ENCODE measurements around the gene ENTPD1. TPM values are rescaled to one million over a fixed set of nuclear protein-coding genes. Genes with fewer than 3 reads are reported as not detected.
A peak's percentile ranks its signal among the peaks of the same experiment; 100 is the strongest.

ENTPD1 gene
- total RNA-seq, 4 donors from 2014 or later, result 27.3 to 33.4 (median 31.4) TPM

GRCh38 chr10:95820363-95820762, 64.4 kb downstream of the ENTPD1 start:
- Histone ChIP-seq H3K27me3 (no peaks in the 10 kb centered on the region), H3K4me3 (no peak overlapping the region), H3K9me3 (no peaks in the 10 kb centered on the region), H3K36me3 (no peaks in the 10 kb centered on the region), H3K4me1 (peaks cover 17 to 30% (median 26%) of the 10 kb centered on the region in 4 donors), H3K27ac (replicated peaks in 1 of 4) (no peak overlapping the region)
- 78% methylated on average over 3 of the region's 3 CpGs for WGBS
- intact Hi-C loops (cut with DNase I), result no loop called here
- DNase-seq (ENCODE audit: extremely low spot score), result no peak
- TF ChIP-seq, protein P1, sequence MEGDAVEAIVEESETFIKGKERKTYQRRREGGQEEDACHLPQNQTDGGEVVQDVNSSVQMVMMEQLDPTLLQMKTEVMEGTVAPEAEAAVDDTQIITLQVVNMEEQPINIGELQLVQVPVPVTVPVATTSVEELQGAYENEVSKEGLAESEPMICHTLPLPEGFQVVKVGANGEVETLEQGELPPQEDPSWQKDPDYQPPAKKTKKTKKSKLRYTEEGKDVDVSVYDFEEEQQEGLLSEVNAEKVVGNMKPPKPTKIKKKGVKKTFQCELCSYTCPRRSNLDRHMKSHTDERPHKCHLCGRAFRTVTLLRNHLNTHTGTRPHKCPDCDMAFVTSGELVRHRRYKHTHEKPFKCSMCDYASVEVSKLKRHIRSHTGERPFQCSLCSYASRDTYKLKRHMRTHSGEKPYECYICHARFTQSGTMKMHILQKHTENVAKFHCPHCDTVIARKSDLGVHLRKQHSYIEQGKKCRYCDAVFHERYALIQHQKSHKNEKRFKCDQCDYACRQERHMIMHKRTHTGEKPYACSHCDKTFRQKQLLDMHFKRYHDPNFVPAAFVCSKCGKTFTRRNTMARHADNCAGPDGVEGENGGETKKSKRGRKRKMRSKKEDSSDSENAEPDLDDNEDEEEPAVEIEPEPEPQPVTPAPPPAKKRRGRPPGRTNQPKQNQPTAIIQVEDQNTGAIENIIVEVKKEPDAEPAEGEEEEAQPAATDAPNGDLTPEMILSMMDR (IDR thresholded peaks at IDR 0.05), result no peak
- TF ChIP-seq POLR2A (IDR thresholded peaks at IDR 0.05; ENCODE audit: low read depth) (no peak), EP300 (IDR thresholded peaks at IDR 0.05) (no peak), POLR2AphosphoS5 (IDR thresholded peaks at IDR 0.05) (no peak)

DNA sequence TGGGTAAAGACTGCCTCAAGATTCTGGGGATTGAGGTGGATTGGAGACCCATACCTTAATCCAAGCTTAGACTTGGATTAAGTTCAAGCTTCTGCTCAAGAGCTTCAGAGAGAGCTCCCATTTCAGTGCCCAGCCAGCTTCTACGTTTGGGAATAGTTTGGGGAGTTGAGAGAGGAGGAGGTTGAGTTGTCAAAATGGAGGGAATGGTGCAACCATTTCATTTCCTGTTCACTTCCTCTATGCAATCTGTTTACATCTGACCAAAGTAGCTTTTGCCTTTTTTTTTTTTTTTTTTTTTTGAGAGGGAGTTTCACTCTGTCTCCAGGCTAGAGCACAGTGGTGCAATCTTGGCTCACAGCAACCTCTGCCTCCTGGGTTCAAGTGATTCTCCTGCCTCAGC, 65.8 kb downstream of the ENTPD1 start:
- Histone ChIP-seq H3K36me3 (peaks cover 0 to 5% (median 0%) of the 10 kb centered on the region in 4 donors), H3K27me3 (no peaks in the 10 kb centered on the region), H3K27ac (replicated peaks in 1 of 4) (no peak overlapping the region), H3K4me1 (peaks cover 17 to 30% (median 23%) of the 10 kb centered on the region in 4 donors), H3K4me3 (no peak overlapping the region), H3K9me3 (no peaks in the 10 kb centered on the region)
- 62% methylated on average over 1 of the region's 1 CpG for WGBS
- intact Hi-C loops (cut with DNase I), result no loop called here
- no peak for TF ChIP-seq POLR2A (IDR thresholded peaks at IDR 0.05; ENCODE audit: low read depth)
- TF ChIP-seq, protein P1 (IDR thresholded peaks at IDR 0.05), result no peak
- no peak for TF ChIP-seq EP300 (IDR thresholded peaks at IDR 0.05)
- TF ChIP-seq POLR2AphosphoS5 (IDR thresholded peaks at IDR 0.05), result no peak
- DNase-seq (ENCODE audit: extremely low spot score), result no peak

DNA sequence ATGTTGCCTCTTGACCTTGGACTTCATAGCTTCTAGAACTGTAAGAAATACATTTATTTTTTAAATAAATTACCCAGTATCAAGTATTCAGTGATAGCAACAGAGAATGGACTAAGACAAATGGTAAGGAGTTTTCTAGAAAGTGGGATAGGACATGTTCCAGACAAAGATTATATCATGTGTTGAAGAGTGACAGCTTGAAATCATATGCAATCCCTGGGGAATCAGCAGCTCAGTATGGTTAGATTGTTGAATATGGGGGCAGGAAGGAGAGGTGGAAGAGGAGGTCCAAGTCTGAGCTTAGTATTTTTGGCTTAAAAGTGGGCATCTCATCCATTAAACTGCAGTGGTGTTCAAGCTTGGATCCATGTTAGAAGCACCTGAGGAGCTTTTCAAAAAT, 74.1 kb downstream of the ENTPD1 start:
- TF ChIP-seq, protein P1 (IDR thresholded peaks at IDR 0.05), result no peak
- TF ChIP-seq POLR2AphosphoS5 (IDR thresholded peaks at IDR 0.05), result no peak
- no peak for TF ChIP-seq POLR2A (IDR thresholded peaks at IDR 0.05; ENCODE audit: low read depth)
- TF ChIP-seq EP300 (IDR thresholded peaks at IDR 0.05), result no peak
- Histone ChIP-seq H3K27ac (replicated peaks in 1 of 4) (no peak overlapping the region), H3K27me3 (no peaks in the 10 kb centered on the region), H3K9me3 (no peaks in the 10 kb centered on the region), H3K4me3 (no peak overlapping the region), H3K4me1 (peaks cover 10 to 30% (median 25%) of the 10 kb centered on the region in 4 donors), H3K36me3 (peaks cover 0 to 5% (median 0%) of the 10 kb centered on the region in 4 donors)
- intact Hi-C loops (cut with DNase I), result no loop called here
- no peak for DNase-seq (ENCODE audit: extremely low spot score)

DNA sequence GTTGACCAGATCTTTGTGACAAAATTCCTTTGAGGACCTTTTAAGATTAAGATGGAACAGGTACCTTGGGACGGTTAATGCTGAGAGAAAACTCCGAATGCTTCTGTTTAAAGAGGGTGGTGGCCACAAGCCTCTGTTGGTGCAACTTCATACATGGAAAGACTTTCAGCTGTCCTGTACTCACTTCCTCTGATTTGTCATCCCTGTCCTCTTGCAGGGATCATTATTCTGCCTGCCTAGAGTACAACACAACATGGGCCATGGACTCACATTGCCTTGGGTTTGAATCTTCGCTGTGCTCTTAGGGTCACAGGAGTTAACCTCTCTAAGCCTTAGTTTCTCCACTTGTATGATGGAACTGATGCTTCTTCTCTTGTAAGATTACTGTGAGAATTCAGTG, 75.1 kb downstream of the ENTPD1 start:
- DNase-seq (ENCODE audit: extremely low spot score), result no peak
- no peaks in the 10 kb centered on the region for H3K9me3 ChIP-seq
- H3K4me1 ChIP-seq, result peaks cover 11 to 30% (median 25%) of the 10 kb centered on the region in 4 donors
- TF ChIP-seq POLR2AphosphoS5 (IDR thresholded peaks at IDR 0.05) (no peak), POLR2A (IDR thresholded peaks at IDR 0.05; ENCODE audit: low read depth) (no peak), EP300 (IDR thresholded peaks at IDR 0.05) (no peak)
- TF ChIP-seq, protein P1 (IDR thresholded peaks at IDR 0.05), result no peak
- 86% methylated on average over 3 of the region's 3 CpGs for WGBS
- H3K27me3 ChIP-seq, result no peaks in the 10 kb centered on the region
- no peaks in the 10 kb centered on the region for H3K36me3 ChIP-seq
- intact Hi-C loops (cut with DNase I), result no loop called here
- no peak overlapping the region for H3K4me3 ChIP-seq
- H3K27ac ChIP-seq (replicated peaks in 1 of 4), result no peak overlapping the region

DNA sequence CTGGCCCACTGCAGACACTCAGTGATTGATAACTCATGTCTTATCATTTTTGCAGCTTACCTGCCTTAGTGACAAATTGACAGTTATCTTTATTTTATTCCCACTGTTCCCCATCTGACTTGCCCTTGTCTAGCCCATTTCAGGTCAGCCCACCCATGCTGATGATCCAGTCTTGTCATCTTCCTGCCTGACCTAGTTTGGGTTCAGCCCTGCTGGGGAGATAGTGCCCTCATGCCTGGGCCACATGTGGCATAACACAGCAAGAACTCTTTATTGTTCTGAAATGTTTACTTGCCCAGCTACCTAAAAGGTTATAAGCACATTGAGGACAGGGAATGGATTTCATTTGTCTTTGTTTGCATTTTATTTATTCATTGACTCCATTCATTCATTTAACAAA, 75.6 kb downstream of the ENTPD1 start:
- Histone ChIP-seq H3K4me3 (no peak overlapping the region), H3K9me3 (no peaks in the 10 kb centered on the region), H3K36me3 (no peaks in the 10 kb centered on the region), H3K27ac (replicated peaks in 1 of 4) (peak overlapping the region in 2 of 4 donors; percentile 50 to 60), H3K27me3 (no peaks in the 10 kb centered on the region), H3K4me1 (peaks cover 12 to 32% (median 27%) of the 10 kb centered on the region in 4 donors)
- intact Hi-C loops (cut with DNase I), result no loop called here
- TF ChIP-seq EP300 (IDR thresholded peaks at IDR 0.05), result no peak
- TF ChIP-seq, protein P1 (IDR thresholded peaks at IDR 0.05), result no peak
- TF ChIP-seq POLR2AphosphoS5 (IDR thresholded peaks at IDR 0.05), result no peak
- TF ChIP-seq POLR2A (IDR thresholded peaks at IDR 0.05; ENCODE audit: low read depth), result no peak
- DNase-seq (ENCODE audit: extremely low spot score), result no peak

Data from esophagus muscularis mucosa (tissue), 4 donors.